HepG2 (cell line): ENCODE data around the gene CDC14C. TPM values are rescaled to one million over a fixed set of nuclear protein-coding genes. Genes with fewer than 3 reads are reported as not detected.

Experiments
- ATAC-seq: fragments of 200-7000 bp; cut with Tn5 transposase; 3 replicates; pipeline ENCODE4 v1.9.1; 2020; ENCODE audit warnings: mild to moderate bottlenecking, moderate library complexity
- BruUV-seq: library from RNA; stranded (reverse); fragments of 400-500 nt; replicated peaks from 2 replicates; lab custom pipeline; 2021; lab: Mats Ljungman, UMichigan
- CTCF ChIA-PET: fragments of 300-600 bp; formaldehyde crosslinking; extraction: SDS; loops from one replicate; lab custom pipeline; 2021; ENCODE audit warnings: low total read pairs, inconsistent platforms, low intra/inter-chr PET ratio; lab: Yijun Ruan, JAX
- POLR2A ChIA-PET: fragments of 350-600 bp; sonication (Branson Sonifier 250); formaldehyde crosslinking; loops from one replicate; lab custom pipeline; 2020; ENCODE audit warnings: antibody characterized with exemption, inconsistent platforms; lab: Yijun Ruan, JAX
- DNase-seq: peaks from one replicate; pipeline ENCODE4 v3.0.0-alpha.2; 2015; ENCODE audit warnings: low spot score
- FAIRE-seq: peaks from 3 replicates; lab custom pipeline; 2011; peaks lifted over from hg19 to GRCh38; lab: Jason Lieb, UNC
- H2AFZ ChIP-seq: one replicate; pipeline ENCODE4 v1.6.1; 2011; ENCODE audit warnings: low read length, inconsistent platforms
- H3K27ac ChIP-seq: fragments of 300-600 bp; 3 replicates; pipeline ENCODE4 v1.8.0; 2011; ENCODE audit warnings: mixed run types, mild to moderate bottlenecking, mixed read lengths, low read length, inconsistent platforms; ENCODE audit not compliant: insufficient read depth; ENCODE audit errors: extremely low read length
- H3K27me3 ChIP-seq, 2 experiments: fragments of 200-600 bp in 1 of 2; 2 replicates in 1 of 2; 3 replicates in 1 of 2; pipeline versions ENCODE4 v1.6.0 to v1.8.0; 2011; ENCODE audit warnings: low read length in 2 of 2, mild to moderate bottlenecking in 2 of 2, moderate library complexity in 2 of 2, inconsistent platforms in 1 of 2; ENCODE audit not compliant: insufficient read depth in 2 of 2, control insufficient read depth in 1 of 2
- H3K36me3 ChIP-seq, 2 experiments: fragments of 200-600 bp in 1 of 2; replicated peaks in 1 of 2; 2 replicates in 1 of 2; 3 replicates in 1 of 2; pipeline versions ENCODE4 v1.5.1 to v1.8.0; 2011; ENCODE audit warnings: low read length in 2 of 2, inconsistent platforms in 1 of 2; ENCODE audit not compliant: insufficient read depth in 2 of 2, control insufficient read depth in 1 of 2
- H3K4me1 ChIP-seq: 2 replicates; pipeline ENCODE4 v1.5.1; 2012; ENCODE audit warnings: low read length, inconsistent platforms; ENCODE audit not compliant: insufficient read depth
- H3K4me2 ChIP-seq: 2 replicates; pipeline ENCODE4 v1.6.0; 2011; ENCODE audit warnings: low read depth, low read length, inconsistent platforms
- H3K4me3 ChIP-seq, 3 experiments: fragments of 200-600 bp in 1 of 3; sonication (generic), shearing (Covaris generic) in 1 of 3; replicated peaks in 1 of 3; 2 replicates each; pipeline ENCODE4 v1.5.1; 2011 to 2016; ENCODE audit warnings: low read length in 3 of 3, inconsistent platforms in 2 of 3, low read depth in 2 of 3, mild to moderate bottlenecking in 2 of 3, control low read depth in 1 of 3, mixed read lengths in 1 of 3; ENCODE audit not compliant: insufficient read depth in 1 of 3
- H3K79me2 ChIP-seq: one replicate; pipeline ENCODE4 v1.6.1; 2011; ENCODE audit warnings: low read length, inconsistent platforms; ENCODE audit not compliant: insufficient read depth
- H3K9ac ChIP-seq: 2 replicates; pipeline ENCODE4 v1.6.0; 2011; ENCODE audit warnings: mild to moderate bottlenecking, low read depth, low read length, inconsistent platforms; ENCODE audit not compliant: insufficient read depth
- H3K9me3 ChIP-seq: 2 replicates; pipeline ENCODE4 v1.5.1; 2012; ENCODE audit warnings: mild to moderate bottlenecking, low read length
- H4K20me1 ChIP-seq: 2 replicates; pipeline ENCODE4 v1.6.0; 2011; ENCODE audit warnings: inconsistent platforms, mild to moderate bottlenecking, low read length, moderate library complexity; ENCODE audit not compliant: insufficient read depth
- CEBPZ ChIP-seq: IDR thresholded peaks from 2 replicates; pipeline ENCODE4 v1.6.1; 2012; ENCODE audit warnings: low read length, improper control_type of control experiment
- DPF2 ChIP-seq: sonication (generic); formaldehyde crosslinking; IDR thresholded peaks from 2 replicates; pipeline ENCODE4 v1.4.0; 2020; ENCODE audit warnings: mild to moderate bottlenecking, low read depth, missing genetic modification reagents, borderline replicate concordance
- GLI4 ChIP-seq: sonication (generic); formaldehyde crosslinking; IDR thresholded peaks from 2 replicates; pipeline ENCODE4 v1.5.1; 2020; ENCODE audit warnings: missing genetic modification reagents, mild to moderate bottlenecking, moderate library complexity, borderline replicate concordance
- MEF2D ChIP-seq: sonication (generic); formaldehyde crosslinking; IDR thresholded peaks from 2 replicates; pipeline ENCODE4 v1.5.1; 2020; ENCODE audit warnings: mild to moderate bottlenecking, missing genetic modification reagents
- RFX3 ChIP-seq: IDR thresholded peaks from 2 replicates; pipeline ENCODE4 v1.6.1; 2016; ENCODE audit warnings: missing biosample characterization, missing genetic modification reagents
- SATB2 ChIP-seq: sonication (generic); formaldehyde crosslinking; IDR thresholded peaks from 2 replicates; pipeline ENCODE4 v1.5.0; 2020; ENCODE audit warnings: missing genetic modification reagents
- TCF7L2 ChIP-seq: IDR thresholded peaks from 2 replicates; pipeline ENCODE4 v1.6.1; 2011; ENCODE audit warnings: mild to moderate bottlenecking, low read depth, low read length, moderate library complexity
- TMF1 ChIP-seq: sonication (generic); formaldehyde crosslinking; IDR thresholded peaks from 2 replicates; pipeline ENCODE4 v1.8.1; 2022; ENCODE audit warnings: low read depth, missing genetic modification reagents
- TP53 ChIP-seq: sonication (generic); formaldehyde crosslinking; conservative IDR thresholded peaks from 2 replicates; pipeline ENCODE4 v1.4.0; 2020; ENCODE audit warnings: missing genetic modification reagents
- TRIM24 ChIP-seq: sonication (generic); formaldehyde crosslinking; IDR thresholded peaks from 2 replicates; pipeline ENCODE4 v1.8.0; 2022; ENCODE audit warnings: mild to moderate bottlenecking, missing genetic modification reagents
- ZNF33B ChIP-seq: sonication (generic); formaldehyde crosslinking; IDR thresholded peaks from 2 replicates; pipeline ENCODE4 v1.5.1; 2020; ENCODE audit warnings: mild to moderate bottlenecking, missing genetic modification reagents
- WGBS: methylation state at CpG from one replicate; pipeline ENCODE4 v1.1.6; 2017; ENCODE audit warnings: low lambda C conversion rate; 5-methylcytosine and 5-hydroxymethylcytosine counted together
- in situ Hi-C: cut with HindIII; loops from 2 replicates; pipeline ENCODE4 v1.10.0; 2017; ENCODE audit warnings: low pct_unique_long_range_greater_than_20kb; ENCODE audit not compliant: extremely low pct_ligation_motif_present
- intact Hi-C: fragments of 100-400 bp; cut with micrococcal nuclease; formaldehyde crosslinking; loops from one replicate; pipeline ENCODE4 v1.10.0; 2022; ENCODE audit not compliant: unreplicated experiment
- polyA plus RNA-seq, 8 experiments: library from polyadenylated mRNA; depleted of rRNA in 3 of 8; stranded (reverse) in 7 of 8; unstranded in 1 of 8; fragments of >200 nt; fragmentation: Illumina TruSeq in 4 of 8; extraction: Trizol in 4 of 8; gene quantifications; 2 replicates each; pipeline versions ENCODE4 v1.2.1 to v1.2.3, GENCODE V29; 2011 to 2016; ENCODE audit warnings: low read depth in 4 of 8, missing spikeins in 1 of 8, mixed read lengths in 1 of 8; ENCODE audit not compliant: insufficient read depth in 1 of 8
- total RNA-seq, 5 experiments: library from RNA; depleted of rRNA; stranded (reverse); fragments of >200 nt; fragmentation: Illumina TruSeq; extraction: Trizol; gene quantifications; 2 replicates each; pipeline ENCODE4 v1.2.3, GENCODE V29; 2016; ENCODE audit warnings: low read depth in 1 of 5
- TF ChIP-seq, protein P1 (sequence below): sonication (generic); formaldehyde crosslinking; IDR thresholded peaks from 2 replicates; pipeline ENCODE4 v1.5.0; 2020; ENCODE audit warnings: mild to moderate bottlenecking, missing genetic modification reagents, moderate library complexity

The CDC14C gene
- total and polyA plus RNA-seq, 2 of the 13 experiments (the other 11 are each of a cell fraction or from before 2014, with no cell fraction given): 0.09 TPM; not detected in 1

- POLR2A ChIA-PET: no interaction called here
- Histone ChIP-seq H3K9ac (no peak overlapping the region), H3K27ac (no peak overlapping the region), H3K9me3 (peaks cover 28% of the 10 kb centered on the region; the same call in 1 of the 2 replicates), H4K20me1 (no peaks in the 10 kb centered on the region), H2AFZ (no peak overlapping the region), H3K27me3 (no peaks in the 10 kb centered on the region), H3K36me3 (no peaks in the 10 kb centered on the region), H3K4me1 (no peaks in the 10 kb centered on the region), H3K4me3 (no peak overlapping the region), H3K4me2 (no peak overlapping the region), H3K79me2 (no peaks in the 10 kb centered on the region)
- no peak for FAIRE-seq
- intact Hi-C loops: no loop called here
- BruUV-seq: no TSS peak
- CTCF ChIA-PET: no interaction called here
- no peak for ATAC-seq
- 24% methylated on average over 3 of the region's 3 CpGs for WGBS
- in situ Hi-C loops: no loop called here
- TF ChIP-seq MEF2D (no peak), TMF1 (CRISPR knock-in tag) (no peak), TCF7L2 (no peak), TRIM24 (no peak)
- DNase-seq: no peak
These were observed 19.1 kb downstream of the CDC14C start for GRCh38 chr7:48943279-48943990.

DNA sequence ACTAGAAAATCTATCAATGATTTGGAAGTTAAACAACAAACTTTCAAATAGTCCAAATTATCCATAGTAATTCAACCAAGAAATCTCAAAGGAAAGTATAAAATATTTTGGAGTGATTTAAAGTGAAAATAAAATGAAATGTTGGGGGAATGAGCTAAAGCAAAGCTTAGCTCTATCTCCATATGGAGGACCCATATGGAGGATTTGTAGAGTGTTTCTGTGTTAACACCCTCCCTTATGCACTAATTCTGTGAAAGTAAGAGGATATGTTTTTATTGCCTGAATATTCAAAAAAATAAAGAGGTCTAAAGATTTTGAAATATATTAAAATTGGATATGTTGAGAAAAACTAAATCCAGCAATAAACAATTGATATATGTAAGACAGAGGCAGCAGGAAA is 31.6 kb downstream of the CDC14C start:
- Histone ChIP-seq H3K9me3 (peaks cover 25% of the 10 kb centered on the region), H3K4me2 (no peak overlapping the region), H3K9ac (no peak overlapping the region), H3K4me3 (no peak overlapping the region), H3K79me2 (no peaks in the 10 kb centered on the region), H3K4me1 (no peaks in the 10 kb centered on the region), H3K27ac (no peak overlapping the region), H2AFZ (no peak overlapping the region), H3K27me3 (no peaks in the 10 kb centered on the region), H3K36me3 (no peaks in the 10 kb centered on the region), H4K20me1 (no peaks in the 10 kb centered on the region)
- POLR2A ChIA-PET: no interaction called here
- FAIRE-seq (no peak), ATAC-seq (no peak), DNase-seq (no peak)
- CTCF ChIA-PET: no interaction called here
- intact Hi-C loops: no loop called here
- BruUV-seq: no TSS peak
- in situ Hi-C loops: no loop called here
- no peak for TF ChIP-seq RFX3 (CRISPR knock-in tag)
- TF ChIP-seq CEBPZ: no peak
- TF ChIP-seq GLI4: no peak
- no peak for TF ChIP-seq SATB2 (CRISPR knock-in tag)
- TF ChIP-seq ZNF33B (CRISPR knock-in tag): no peak
- no peak for TF ChIP-seq TP53 (CRISPR knock-in tag)
- TF ChIP-seq, protein P1, sequence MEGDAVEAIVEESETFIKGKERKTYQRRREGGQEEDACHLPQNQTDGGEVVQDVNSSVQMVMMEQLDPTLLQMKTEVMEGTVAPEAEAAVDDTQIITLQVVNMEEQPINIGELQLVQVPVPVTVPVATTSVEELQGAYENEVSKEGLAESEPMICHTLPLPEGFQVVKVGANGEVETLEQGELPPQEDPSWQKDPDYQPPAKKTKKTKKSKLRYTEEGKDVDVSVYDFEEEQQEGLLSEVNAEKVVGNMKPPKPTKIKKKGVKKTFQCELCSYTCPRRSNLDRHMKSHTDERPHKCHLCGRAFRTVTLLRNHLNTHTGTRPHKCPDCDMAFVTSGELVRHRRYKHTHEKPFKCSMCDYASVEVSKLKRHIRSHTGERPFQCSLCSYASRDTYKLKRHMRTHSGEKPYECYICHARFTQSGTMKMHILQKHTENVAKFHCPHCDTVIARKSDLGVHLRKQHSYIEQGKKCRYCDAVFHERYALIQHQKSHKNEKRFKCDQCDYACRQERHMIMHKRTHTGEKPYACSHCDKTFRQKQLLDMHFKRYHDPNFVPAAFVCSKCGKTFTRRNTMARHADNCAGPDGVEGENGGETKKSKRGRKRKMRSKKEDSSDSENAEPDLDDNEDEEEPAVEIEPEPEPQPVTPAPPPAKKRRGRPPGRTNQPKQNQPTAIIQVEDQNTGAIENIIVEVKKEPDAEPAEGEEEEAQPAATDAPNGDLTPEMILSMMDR: no peak
- no peak for TF ChIP-seq DPF2 (CRISPR knock-in tag)
